GM12878 (cell line): Measurements from ENCODE around the gene PPP4R1. TPM values are rescaled to one million over a fixed set of nuclear protein-coding genes. Genes with fewer than 3 reads are reported as not detected.

Experiments used
- BCL11A ChIP-seq: IDR thresholded peaks from 2 replicates; pipeline ENCODE4 v1.6.1; 2011; ENCODE audit warnings: low read depth, low read length
- CBFB ChIP-seq: IDR thresholded peaks from 2 replicates; pipeline ENCODE4 v1.6.1; 2016; ENCODE audit warnings: antibody characterized with exemption, low read depth
- CEBPZ ChIP-seq: fragments of 150-350 bp; IDR thresholded peaks from 2 replicates; pipeline ENCODE4 v1.6.1; 2016; ENCODE audit warnings: low read depth, low read length
- EED ChIP-seq: sonication (generic); IDR thresholded peaks from 2 replicates; pipeline ENCODE4 v1.6.1; 2016; ENCODE audit warnings: antibody characterized with exemption, low read depth
- GATAD2B ChIP-seq: fragments of 450-650 bp; conservative IDR thresholded peaks from 2 replicates; pipeline ENCODE4 v1.6.1; 2017; ENCODE audit warnings: low read depth, mild to moderate bottlenecking, moderate library complexity
- NBN ChIP-seq: fragments of 450-650 bp; IDR thresholded peaks from 2 replicates; pipeline ENCODE4 v1.6.1; 2016
- RUNX3 ChIP-seq: IDR thresholded peaks from 2 replicates; pipeline ENCODE4 v1.6.1; 2012; ENCODE audit warnings: low read length, inconsistent platforms
- TARDBP ChIP-seq: IDR thresholded peaks from 2 replicates; pipeline ENCODE4 v1.6.1; 2016; ENCODE audit warnings: borderline replicate concordance
- ZBTB33 ChIP-seq: fragments of 450-650 bp; IDR thresholded peaks from 2 replicates; pipeline ENCODE4 v1.6.1; 2017; ENCODE audit warnings: mild to moderate bottlenecking
- ZNF592 ChIP-seq: fragments of 450-650 bp; IDR thresholded peaks from 2 replicates; pipeline ENCODE4 v1.6.1; 2017; ENCODE audit warnings: mild to moderate bottlenecking, moderate library complexity
- polyA plus RNA-seq, 11 experiments: library from polyadenylated mRNA; depleted of rRNA in 4 of 11; unstranded in 6 of 11; stranded (reverse) in 5 of 11; fragments of >200 nt; fragmentation: Nextera tagmentation in 4 of 11; fragmentation: Illumina TruSeq in 1 of 11; extraction: Ambion mirVana in 4 of 11; extraction: Trizol in 1 of 11; gene quantifications; 1 replicate in 1 of 11; 2 replicates in 10 of 11; pipeline versions ENCODE4 v1.2.1 to v1.2.3, GENCODE V29; 2011 to 2016; ENCODE audit warnings: inconsistent platforms in 2 of 11, missing spikeins in 2 of 11, low read depth in 1 of 11
- total RNA-seq, 4 experiments: library from RNA; depleted of rRNA in 3 of 4; stranded (reverse); fragments of >200 nt in 3 of 4; fragmentation: Illumina TruSeq in 1 of 4; extraction: Trizol in 1 of 4; gene quantifications; 2 replicates each; pipeline versions ENCODE4 v1.2.1 to v1.2.3, GENCODE V29; 2013 to 2021

The PPP4R1 gene
- total and polyA plus RNA-seq, 10 of the 15 experiments (the other 5 are each of a cell fraction or from before 2014, with no cell fraction given), result 10.9 to 44.4 (median 26.0) TPM

GRCh38 chr18:9627642-9628041 lies 13.3 kb upstream of the PPP4R1 start (continued):
- no peak for TF ChIP-seq RUNX3
- TF ChIP-seq BCL11A, result no peak
- no peak for TF ChIP-seq GATAD2B
- TF ChIP-seq ZBTB33, result no peak
- no peak for TF ChIP-seq ZNF592
- no peak for TF ChIP-seq NBN
- no peak for TF ChIP-seq TARDBP
- TF ChIP-seq EED, result no peak
- no peak for TF ChIP-seq CEBPZ
- no peak for TF ChIP-seq CBFB
